Measurements from ENCODE around the gene HS2ST1. TPM values are rescaled to one million over a fixed set of nuclear protein-coding genes. Genes with fewer than 3 reads are reported as not detected.

Gene HS2ST1
- total and polyA plus RNA-seq, 2 experiments from 2014 or later = 6.7 to 17.1 TPM

- Histone ChIP-seq H3K36me3 (ENCODE audit: insufficient read depth) (no peaks in the 10 kb centered on the region), H4K20me1 (replicated peaks; ENCODE audit: insufficient read depth) (no peaks in the 10 kb centered on the region; the same call in 1 of the 2 replicates), H3K4me1 (ENCODE audit: insufficient read depth) (peaks cover 4% of the 10 kb centered on the region; the same call in 1 of the 2 replicates), H3K4me3 (no peak overlapping the region), H2AFZ (no peak overlapping the region), H3K27ac (ENCODE audit: low read depth) (no peak overlapping the region), H3K79me2 (replicated peaks; ENCODE audit: insufficient read depth) (peaks cover 77% of the 10 kb centered on the region), H3K27me3 (ENCODE audit: insufficient read depth) (no peaks in the 10 kb centered on the region), H3K4me2 (no peak overlapping the region), H3F3A (replicated peaks; ENCODE audit: low read depth) (no peaks in the 10 kb centered on the region), H3K9me2 (ENCODE audit: insufficient read depth) (no peaks in the 10 kb centered on the region)
- peaks cover 15% of the 10 kb centered on the region; the same call in 2 of the 3 replicates for H3K36me3 Mint-ChIP-seq (ENCODE audit: low read depth)
- TF ChIP-seq ZNF462 (CRISPR knock-in tag; IDR thresholded peaks at IDR 0.05) (no peak), ZNF331 (CRISPR knock-in tag; IDR thresholded peaks at IDR 0.05; ENCODE audit: low read depth) (no peak), EZH2 (IDR thresholded peaks at IDR 0.05; ENCODE audit: low read depth, unreplicated experiment) (no peak), NANOG (IDR thresholded peaks at IDR 0.05; ENCODE audit: borderline replicate concordance) (no peak), EZH2phosphoT487 (IDR thresholded peaks at IDR 0.05; ENCODE audit: unreplicated experiment) (no peak), CTCF (conservative IDR thresholded peaks at IDR 0.05; ENCODE audit: low read depth in 2 of 2) (no peak), CREB1 (CRISPR knock-in tag; IDR thresholded peaks at IDR 0.05; ENCODE audit: low read depth) (no peak), ZNF114 (CRISPR knock-in tag; IDR thresholded peaks at IDR 0.05) (no peak)
- H3K4me3 Mint-ChIP-seq = no peak overlapping the region
- H3K4me1 Mint-ChIP-seq = peaks cover 4% of the 10 kb centered on the region
- ATAC-seq (no peak), DNase-seq (ENCODE audit: low spot score) (no peak)
- no peaks in the 10 kb centered on the region for H3K27me3 Mint-ChIP-seq (ENCODE audit: insufficient read depth, low read depth, poor library complexity)
- peaks cover 14% of the 10 kb centered on the region; the same call in 2 of the 3 replicates for H3K9me3 Mint-ChIP-seq
- no peak overlapping the region for H3K27ac Mint-ChIP-seq
Measured at GRCh38 chr1:87048237-87048636, 133.8 kb downstream of the HS2ST1 start.
